NCI-H2107 (cell line): Measurements from ENCODE around the gene TAS1R3.
"Not testable (repeated sequence)": the region's sequence is repeated elsewhere in the genome, so short reads cannot be mapped to it uniquely, and the experiment has no call there.

Source experiments
- DNase-seq: peaks from one replicate; lab custom pipeline; 2025; lab: John Stamatoyannopoulos, UW

TAS1R3 gene

GRCh38 chr1:1354271-1355247 is 23.5 kb downstream of the TAS1R3 start:
- no peak for DNase-seq

DNA sequence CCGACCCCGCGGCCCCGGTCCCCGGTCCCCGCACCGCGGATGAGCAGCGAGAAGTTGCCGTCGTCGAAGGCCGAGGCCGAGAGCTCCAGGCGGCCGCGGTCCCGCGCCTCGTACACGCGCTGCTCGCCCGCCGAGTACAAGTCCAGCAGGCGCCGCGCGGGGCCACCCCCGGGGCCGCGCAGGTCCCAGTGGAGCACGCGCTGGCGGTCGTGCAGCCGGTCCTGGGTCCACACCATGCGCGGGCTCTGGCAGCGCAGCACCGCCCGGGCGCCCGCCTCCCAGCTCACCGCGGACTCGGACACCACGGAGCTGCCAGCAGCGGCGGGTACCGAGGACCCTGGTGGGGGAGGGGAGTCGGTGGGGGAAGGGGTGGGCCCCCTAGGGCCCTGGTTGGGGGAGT is 24.3 kb downstream of the TAS1R3 start:
- DNase-seq: no peak

DNA sequence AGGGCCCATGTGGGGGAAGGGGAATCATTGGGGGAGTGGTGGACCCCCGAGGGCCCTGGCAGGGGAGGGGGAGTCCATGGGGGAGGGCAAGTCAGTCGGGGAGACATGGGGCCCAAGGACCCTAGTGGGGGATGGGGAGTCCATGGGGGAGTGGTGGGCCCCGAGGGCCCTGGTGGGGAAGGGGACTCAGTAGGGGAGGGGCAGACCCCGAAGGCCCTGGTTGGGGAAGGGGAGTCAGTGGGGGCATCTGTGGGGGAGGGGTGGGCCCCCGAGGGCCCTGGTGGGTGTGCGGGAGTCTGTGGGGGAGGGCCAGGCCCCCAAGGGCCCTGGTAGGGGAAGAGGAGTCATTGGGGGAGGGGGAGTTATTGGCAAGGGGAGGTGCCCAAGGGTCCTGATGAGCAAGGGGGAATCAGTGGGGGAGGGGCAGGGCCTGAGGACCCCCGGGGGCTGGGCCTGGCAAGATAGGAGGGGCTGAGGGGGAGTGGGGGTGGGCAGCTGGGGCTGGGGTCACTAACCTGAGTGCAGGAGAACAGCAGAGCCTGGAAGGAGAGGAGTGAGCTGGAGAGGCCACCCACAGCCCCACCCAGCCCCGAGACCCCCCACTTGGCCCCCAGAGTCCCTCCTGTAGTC is 25.2 kb downstream of the TAS1R3 start:
- DNase-seq: no peak

DNA sequence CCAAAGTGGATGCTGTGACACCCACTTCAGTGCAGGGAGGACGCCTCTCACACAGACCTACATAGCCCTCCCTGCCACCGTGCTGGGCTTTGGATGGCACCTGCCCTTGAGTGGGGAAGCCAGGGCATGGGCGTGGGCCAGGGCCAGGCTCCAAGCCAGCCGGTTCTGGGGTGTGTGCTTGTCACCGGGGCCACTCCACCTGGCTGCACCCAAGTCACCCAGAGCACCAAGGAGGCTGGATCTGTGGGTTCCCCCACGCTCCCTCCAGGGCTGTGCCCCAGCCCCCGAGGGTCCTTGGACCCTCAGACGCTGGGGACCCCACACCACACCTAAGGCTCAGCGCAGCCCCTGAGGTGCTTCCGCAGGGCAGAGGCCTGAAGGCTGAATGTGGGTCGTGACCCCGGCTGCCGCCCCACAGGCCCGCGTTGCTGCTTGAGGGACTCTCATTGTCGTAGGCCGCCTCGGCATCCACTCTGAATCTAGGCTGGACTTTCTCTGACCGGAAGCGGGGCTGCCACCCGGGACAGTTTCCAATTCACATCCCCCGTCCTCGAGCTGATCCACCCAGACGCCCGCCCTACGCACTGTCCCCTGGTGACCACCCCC is 25.8 kb downstream of the TAS1R3 start:
- DNase-seq: no peak

DNA sequence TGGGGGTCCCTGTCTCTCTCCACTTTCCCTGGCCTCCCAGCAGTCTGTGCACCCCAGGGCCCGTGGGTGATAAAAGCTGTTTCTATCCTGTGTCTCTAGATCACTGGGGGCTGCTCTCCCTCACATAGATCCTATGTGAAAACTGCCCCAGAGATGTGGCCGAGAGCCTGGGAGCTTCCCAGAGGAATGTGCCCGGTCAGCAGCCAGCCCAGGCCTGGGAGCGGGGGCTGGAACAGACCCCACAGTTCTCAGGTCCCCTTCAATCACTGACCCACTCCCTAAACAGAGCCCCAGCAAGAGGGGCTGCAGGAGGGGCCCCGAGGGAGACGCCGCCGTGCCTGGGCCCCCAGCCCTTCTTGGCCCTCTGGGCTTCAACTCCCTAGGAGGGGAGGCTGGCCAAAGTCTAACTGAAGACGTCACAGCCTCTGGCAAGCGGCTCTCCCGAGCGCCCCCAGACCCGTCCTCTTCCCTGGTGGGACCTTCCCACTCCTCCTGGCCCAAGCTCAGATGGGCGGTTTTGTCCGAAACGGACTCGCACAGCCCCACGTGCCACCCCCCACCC is 26.9 kb downstream of the TAS1R3 start:
- DNase-seq: no peak

GRCh38 chr1:1358433-1359271 is 27.6 kb downstream of the TAS1R3 start, which contains the start of gene MXRA8:
Gene MXRA8, minus strand, starts transcription at chr1:1358555. Its CDS starts 51 bp downstream, at chr1:1358504.
- no peak for DNase-seq

GRCh38 chr1:1359308-1359663 is 28.2 kb downstream of the TAS1R3 start:
- no peak for DNase-seq

GRCh38 chr1:1359664-1360468 is 28.8 kb downstream of the TAS1R3 start:
- no peak for DNase-seq

DNA sequence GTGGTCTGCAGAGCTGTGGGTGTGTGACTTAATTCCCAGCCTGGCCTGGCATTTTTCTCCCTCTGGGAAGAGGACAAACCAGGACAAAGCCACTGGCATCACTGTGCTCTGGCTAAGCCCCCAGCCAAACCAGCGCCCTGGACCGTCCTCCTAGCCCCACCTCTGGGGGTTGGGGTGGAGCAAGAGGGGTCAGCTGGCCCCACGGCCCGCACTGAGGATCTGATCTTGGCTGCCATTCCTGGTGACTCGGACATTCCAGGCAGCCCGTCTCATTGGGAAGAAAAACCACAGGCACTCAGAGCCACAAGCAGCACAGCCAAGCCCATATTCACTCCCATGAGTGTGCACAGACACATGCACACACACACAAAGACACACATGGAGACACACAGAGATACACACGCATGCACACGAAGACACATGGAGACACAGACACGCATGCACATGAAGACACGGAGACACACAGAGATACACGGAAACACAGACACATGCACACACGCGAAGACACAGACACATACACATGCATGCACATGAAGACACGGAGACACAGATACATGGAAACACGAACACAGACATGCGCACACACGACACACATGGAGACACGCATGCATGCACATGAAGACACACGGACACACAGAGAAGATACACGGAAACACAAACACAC is 29.6 kb downstream of the TAS1R3 start:
- DNase-seq: no peak

DNA sequence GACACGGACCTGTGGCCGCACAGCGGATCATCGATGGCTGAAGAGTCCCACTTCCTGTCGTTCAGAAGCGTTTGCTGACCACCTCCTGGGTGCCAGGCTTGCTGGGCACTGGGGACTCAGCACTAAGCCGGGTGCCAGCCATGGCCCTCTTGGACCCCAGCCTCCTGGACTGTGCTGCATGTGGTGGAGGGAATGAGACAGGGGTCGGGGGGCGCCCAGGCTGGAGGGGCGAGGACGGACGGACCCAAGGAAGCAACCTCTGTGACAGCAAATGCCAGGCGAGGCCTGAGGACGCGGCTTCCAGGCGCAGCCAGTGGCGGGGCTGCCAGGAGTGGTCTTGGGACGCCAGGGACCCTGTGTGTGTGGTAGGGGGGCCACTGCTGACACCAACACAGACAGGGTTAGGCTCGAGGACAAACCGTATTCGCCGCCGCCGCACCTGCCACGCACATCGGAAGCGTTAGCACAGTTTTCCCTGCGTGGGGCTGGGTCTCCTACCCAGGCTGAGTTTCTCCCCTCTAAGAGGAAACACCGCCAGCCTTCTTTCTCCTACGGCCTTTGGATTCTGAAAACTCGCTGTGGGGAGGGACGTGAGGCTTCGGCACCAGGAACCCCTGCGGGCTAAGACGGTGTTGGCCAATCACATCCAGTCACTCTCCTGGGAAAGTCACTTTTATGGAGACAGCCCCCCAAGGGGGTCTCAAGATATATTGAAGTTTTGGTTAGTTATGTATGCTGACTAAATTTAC is 30.3 kb downstream of the TAS1R3 start:
- DNase-seq: no peak

- no peak for DNase-seq
Observed at GRCh38 chr1:1361982-1362423, 30.9 kb downstream of the TAS1R3 start.

- no peak for DNase-seq
Observed at GRCh38 chr1:1364266-1364665, 33.2 kb downstream of the TAS1R3 start.

GRCh38 chr1:1365875-1366698 is 35.0 kb downstream of the TAS1R3 start:
- no peak for DNase-seq

DNA sequence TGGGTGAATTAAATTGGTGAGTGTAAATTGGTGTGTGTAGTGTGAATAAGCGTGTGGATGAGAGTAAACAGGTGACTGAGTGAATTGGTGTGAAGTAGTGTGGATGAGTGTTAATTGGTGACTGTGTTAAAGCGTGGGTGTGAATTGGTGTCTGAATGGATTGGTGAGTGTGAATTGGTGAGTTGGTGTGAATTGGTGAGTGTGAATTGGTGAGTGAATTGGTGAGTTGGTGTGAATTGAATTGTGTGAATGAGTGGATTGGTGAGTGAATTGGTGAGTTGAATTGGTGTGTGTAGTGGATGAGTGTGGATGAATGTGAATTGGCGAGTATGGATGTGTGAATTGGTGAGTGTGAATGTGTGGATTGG is 35.6 kb downstream of the TAS1R3 start:
- no peak for DNase-seq

- no peak for DNase-seq
Observed at GRCh38 chr1:1367315-1367714, 36.2 kb downstream of the TAS1R3 start.

GRCh38 chr1:1370094-1370493 is 39.0 kb downstream of the TAS1R3 start:
- not testable (repeated sequence) for DNase-seq

DNA sequence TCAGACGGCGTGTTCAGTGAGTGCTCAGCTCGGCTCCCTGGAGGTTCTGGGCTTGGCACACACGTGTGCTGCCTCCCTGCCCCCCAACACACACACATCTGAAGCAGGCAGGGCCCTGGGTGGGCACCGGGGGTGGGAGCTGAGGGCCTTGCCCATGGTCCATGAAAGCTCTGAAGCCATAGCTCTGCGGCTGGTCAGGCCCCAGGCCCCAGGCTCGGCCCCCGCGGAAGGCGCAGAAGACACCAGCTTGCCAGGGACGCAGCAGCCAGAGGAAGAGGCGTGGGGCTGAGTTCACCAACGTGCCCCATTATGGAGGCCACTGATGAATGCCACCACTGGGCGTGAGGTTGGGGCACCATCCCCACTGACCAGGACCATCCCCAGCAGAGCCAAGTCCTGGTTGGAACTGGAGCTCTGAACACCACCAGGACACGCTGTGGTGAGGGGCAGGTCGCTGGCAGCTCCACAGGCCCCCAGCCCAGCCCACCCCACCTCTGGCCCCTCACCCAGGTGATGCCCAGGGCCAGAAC is 39.8 kb downstream of the TAS1R3 start:
- DNase-seq: no peak

DNA sequence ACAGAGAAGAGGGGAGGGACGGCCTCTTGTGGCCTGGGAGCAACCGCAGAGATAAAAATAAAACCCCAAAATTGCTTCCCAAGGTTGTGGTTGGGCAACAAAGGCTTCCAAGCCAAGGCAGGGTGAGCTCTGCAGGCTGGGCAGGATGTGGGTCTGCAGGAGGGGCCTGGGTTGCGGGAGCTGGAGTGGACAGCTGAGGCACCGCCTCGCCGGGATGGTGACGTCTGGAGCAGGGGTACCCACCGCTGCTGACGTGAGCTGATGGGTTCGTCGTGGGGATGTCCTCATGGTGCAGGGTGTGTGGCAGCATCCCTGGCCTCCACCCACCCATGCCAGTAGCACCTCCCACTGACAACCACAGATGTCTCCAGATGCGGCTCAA is 40.3 kb downstream of the TAS1R3 start:
- DNase-seq: no peak
